ENCODE data around the gene ZBTB7C. TPM values are rescaled to one million over a fixed set of nuclear protein-coding genes. Genes with fewer than 3 reads are reported as not detected.

Gene ZBTB7C
- total RNA-seq, 1 donor from 2014 or later, result 0.57 TPM

DNA sequence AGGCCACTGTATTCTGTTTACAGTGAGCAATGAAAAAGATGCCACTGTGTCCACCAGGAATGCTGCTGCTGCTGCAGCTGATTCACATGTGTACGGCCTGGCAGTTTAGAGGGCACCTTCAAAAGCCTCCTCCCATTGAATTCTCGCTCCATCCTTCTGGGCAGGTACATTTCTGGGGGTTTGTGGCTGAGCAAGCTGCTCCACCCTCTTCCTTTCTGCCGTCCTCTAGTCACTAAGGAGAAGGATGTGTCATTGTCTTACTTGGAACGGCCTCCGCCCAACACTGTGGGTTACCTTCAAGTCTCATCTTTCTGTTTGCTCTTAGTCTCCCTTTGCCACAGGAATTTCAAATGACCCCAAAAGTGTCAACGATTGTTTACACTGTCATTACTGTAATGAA, 182.0 kb downstream of the ZBTB7C start:
- H3K27ac Mint-ChIP-seq, result no peak overlapping the region
- TF ChIP-seq, protein P1, sequence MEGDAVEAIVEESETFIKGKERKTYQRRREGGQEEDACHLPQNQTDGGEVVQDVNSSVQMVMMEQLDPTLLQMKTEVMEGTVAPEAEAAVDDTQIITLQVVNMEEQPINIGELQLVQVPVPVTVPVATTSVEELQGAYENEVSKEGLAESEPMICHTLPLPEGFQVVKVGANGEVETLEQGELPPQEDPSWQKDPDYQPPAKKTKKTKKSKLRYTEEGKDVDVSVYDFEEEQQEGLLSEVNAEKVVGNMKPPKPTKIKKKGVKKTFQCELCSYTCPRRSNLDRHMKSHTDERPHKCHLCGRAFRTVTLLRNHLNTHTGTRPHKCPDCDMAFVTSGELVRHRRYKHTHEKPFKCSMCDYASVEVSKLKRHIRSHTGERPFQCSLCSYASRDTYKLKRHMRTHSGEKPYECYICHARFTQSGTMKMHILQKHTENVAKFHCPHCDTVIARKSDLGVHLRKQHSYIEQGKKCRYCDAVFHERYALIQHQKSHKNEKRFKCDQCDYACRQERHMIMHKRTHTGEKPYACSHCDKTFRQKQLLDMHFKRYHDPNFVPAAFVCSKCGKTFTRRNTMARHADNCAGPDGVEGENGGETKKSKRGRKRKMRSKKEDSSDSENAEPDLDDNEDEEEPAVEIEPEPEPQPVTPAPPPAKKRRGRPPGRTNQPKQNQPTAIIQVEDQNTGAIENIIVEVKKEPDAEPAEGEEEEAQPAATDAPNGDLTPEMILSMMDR (IDR thresholded peaks at IDR 0.05; ENCODE audit: unreplicated experiment), result no peak
- no peaks in the 10 kb centered on the region for H3K9me3 Mint-ChIP-seq (ENCODE audit: low read depth)
- H3K36me3 Mint-ChIP-seq (ENCODE audit: insufficient read depth), result no peaks in the 10 kb centered on the region
- no peak overlapping the region for H3K4me3 Mint-ChIP-seq (ENCODE audit: low read depth)
- peaks cover 12% of the 10 kb centered on the region for H3K27me3 Mint-ChIP-seq
- no peak for DNase-seq (ENCODE audit: low spot score, unreplicated experiment)
- peaks cover 2% of the 10 kb centered on the region for H3K4me1 Mint-ChIP-seq (ENCODE audit: low read depth)

DNA sequence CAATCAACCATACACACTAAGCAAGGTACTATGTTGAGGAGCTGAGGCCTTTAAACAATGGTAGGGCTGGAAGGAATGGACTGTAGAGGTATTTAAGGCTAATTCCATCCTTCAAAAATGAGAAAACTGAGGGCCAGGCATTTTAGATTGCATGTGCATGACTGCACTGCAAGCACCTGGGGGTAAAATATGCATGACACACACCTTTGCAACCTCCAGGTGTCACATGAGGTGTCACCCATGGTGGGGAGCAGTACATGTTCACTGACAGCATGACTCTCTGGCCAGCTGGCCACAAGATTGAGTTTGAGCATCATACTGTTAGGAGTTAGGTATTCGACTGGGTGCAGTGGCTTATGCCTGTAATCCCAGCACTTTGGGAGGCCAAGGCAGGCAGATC, 182.8 kb downstream of the ZBTB7C start:
- Mint-ChIP-seq H3K27me3 (peaks cover 12% of the 10 kb centered on the region), H3K36me3 (ENCODE audit: insufficient read depth) (no peaks in the 10 kb centered on the region), H3K4me1 (ENCODE audit: low read depth) (peaks cover 2% of the 10 kb centered on the region), H3K9me3 (ENCODE audit: low read depth) (no peaks in the 10 kb centered on the region), H3K4me3 (ENCODE audit: low read depth) (no peak overlapping the region), H3K27ac (no peak overlapping the region)
- DNase-seq (ENCODE audit: low spot score, unreplicated experiment), result no peak
- TF ChIP-seq, protein P1 (IDR thresholded peaks at IDR 0.05; ENCODE audit: unreplicated experiment), result no peak

DNA sequence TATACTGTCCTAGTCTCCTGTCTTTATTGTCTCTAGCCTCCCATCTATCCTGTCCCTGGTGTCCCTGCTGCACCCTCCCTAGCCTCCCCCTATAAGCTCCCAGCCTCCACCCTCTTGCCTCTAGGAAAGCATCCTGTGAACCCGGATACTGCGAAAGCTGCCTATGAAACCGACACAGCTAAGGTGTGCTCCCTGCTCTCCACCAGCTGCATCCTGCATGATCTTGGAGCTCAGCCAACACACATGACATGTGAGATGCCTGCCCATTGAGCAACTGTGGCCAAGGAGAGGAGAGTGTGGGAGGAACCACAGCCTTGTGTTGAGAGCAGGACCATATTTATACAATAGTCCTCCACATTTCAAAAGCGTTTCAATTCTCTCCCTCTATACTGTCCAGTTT, 187.1 kb downstream of the ZBTB7C start:
- Mint-ChIP-seq H3K4me3 (ENCODE audit: low read depth) (no peak overlapping the region), H3K36me3 (ENCODE audit: insufficient read depth) (no peaks in the 10 kb centered on the region), H3K27me3 (no peaks in the 10 kb centered on the region), H3K4me1 (ENCODE audit: low read depth) (peaks cover 3% of the 10 kb centered on the region), H3K27ac (no peak overlapping the region), H3K9me3 (ENCODE audit: low read depth) (no peaks in the 10 kb centered on the region)
- no peak for DNase-seq (ENCODE audit: low spot score, unreplicated experiment)
- TF ChIP-seq, protein P1 (IDR thresholded peaks at IDR 0.05; ENCODE audit: unreplicated experiment), result no peak

- TF ChIP-seq, protein P1 (IDR thresholded peaks at IDR 0.05; ENCODE audit: unreplicated experiment), result no peak
- Mint-ChIP-seq H3K27ac (no peak overlapping the region), H3K4me1 (ENCODE audit: low read depth) (peaks cover 6% of the 10 kb centered on the region), H3K36me3 (ENCODE audit: insufficient read depth) (no peaks in the 10 kb centered on the region), H3K27me3 (no peaks in the 10 kb centered on the region), H3K4me3 (ENCODE audit: low read depth) (no peak overlapping the region), H3K9me3 (ENCODE audit: low read depth) (no peaks in the 10 kb centered on the region)
- no peak for DNase-seq (ENCODE audit: low spot score, unreplicated experiment)
These were observed 189.2 kb downstream of the ZBTB7C start for GRCh38 chr18:48219810-48220499.

DNA sequence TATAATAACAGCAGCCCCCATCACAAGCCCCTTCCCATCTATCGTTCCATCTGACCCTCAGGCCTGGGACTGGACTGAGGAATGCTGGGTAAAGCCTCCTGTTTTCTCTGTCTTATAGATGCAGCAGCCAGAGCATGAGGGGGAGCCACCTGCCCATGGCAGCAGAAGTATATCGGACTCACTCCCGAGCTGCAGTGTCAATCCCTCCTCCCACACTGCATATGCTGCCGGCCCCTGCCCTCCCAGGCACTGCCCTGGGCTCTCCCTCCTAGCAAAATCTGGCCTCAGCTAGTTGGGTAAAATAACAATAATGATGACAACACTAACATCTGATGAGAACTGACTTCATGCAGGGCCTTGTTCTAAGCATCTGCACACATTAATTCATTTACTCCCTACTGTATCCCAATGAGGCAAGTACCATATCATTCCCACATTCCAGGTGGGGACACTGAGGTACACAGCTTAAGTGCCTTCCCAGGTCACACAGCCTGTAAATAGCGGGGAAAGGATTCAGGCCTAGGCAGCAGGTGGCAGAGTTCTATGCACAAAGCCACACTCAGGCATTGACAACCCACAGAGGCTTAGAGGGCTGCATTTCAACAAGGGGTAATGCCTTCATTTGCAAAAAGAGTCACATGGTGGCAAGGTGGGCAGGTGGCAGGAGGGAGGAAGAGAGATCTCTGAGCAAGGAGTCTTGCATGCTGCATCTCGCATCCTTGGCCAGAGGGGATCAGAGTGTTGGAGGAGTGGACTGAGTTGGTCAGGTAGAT, 190.0 kb downstream of the ZBTB7C start:
- Mint-ChIP-seq H3K9me3 (ENCODE audit: low read depth) (no peaks in the 10 kb centered on the region), H3K27me3 (no peaks in the 10 kb centered on the region), H3K4me3 (ENCODE audit: low read depth) (no peak overlapping the region), H3K27ac (no peak overlapping the region), H3K36me3 (ENCODE audit: insufficient read depth) (no peaks in the 10 kb centered on the region), H3K4me1 (ENCODE audit: low read depth) (peaks cover 6% of the 10 kb centered on the region)
- TF ChIP-seq, protein P1 (IDR thresholded peaks at IDR 0.05; ENCODE audit: unreplicated experiment), result no peak
- DNase-seq (ENCODE audit: low spot score, unreplicated experiment), result no peak

Data from progenitor cell of endocrine pancreas (in vitro differentiated cells).